ENCODE results near the gene ZNF593.

- TF ChIP-seq GATA2 (IDR thresholded peaks at IDR 0.05; ENCODE audit: low read depth, low read length) (no peak), GATA3 (IDR thresholded peaks at IDR 0.05; ENCODE audit: low read depth, low read length) (no peak)
Measured at GRCh38 chr1:26122988-26123973, 46.4 kb upstream of the ZNF593 start.
